Measurements from ENCODE around the gene ST6GALNAC6.

DNA sequence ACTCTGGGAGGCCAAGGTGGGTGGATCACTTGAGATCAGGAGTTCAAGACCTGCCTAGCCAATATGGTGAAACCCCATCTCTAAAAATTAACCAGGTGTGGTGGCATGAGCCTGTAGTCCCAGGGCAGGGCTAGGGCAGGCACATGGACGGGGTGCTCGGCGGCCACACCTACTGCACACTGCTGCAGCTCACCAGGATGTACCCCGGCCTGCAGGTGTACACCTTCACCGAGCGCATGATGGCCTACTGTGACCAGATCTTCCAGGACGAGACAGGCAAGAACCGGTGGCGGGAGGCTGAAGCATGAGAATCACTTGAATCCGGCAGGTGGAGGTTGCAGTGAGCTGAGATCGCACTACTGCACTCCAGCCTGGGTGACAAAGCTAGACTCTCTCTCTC, 14.3 kb upstream of the ST6GALNAC6 start:
- TF ChIP-seq, protein P1, sequence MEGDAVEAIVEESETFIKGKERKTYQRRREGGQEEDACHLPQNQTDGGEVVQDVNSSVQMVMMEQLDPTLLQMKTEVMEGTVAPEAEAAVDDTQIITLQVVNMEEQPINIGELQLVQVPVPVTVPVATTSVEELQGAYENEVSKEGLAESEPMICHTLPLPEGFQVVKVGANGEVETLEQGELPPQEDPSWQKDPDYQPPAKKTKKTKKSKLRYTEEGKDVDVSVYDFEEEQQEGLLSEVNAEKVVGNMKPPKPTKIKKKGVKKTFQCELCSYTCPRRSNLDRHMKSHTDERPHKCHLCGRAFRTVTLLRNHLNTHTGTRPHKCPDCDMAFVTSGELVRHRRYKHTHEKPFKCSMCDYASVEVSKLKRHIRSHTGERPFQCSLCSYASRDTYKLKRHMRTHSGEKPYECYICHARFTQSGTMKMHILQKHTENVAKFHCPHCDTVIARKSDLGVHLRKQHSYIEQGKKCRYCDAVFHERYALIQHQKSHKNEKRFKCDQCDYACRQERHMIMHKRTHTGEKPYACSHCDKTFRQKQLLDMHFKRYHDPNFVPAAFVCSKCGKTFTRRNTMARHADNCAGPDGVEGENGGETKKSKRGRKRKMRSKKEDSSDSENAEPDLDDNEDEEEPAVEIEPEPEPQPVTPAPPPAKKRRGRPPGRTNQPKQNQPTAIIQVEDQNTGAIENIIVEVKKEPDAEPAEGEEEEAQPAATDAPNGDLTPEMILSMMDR (IDR thresholded peaks at IDR 0.05) = no peak
- no peak for TF ChIP-seq EZH2phosphoT487 (IDR thresholded peaks at IDR 0.05)
- no peak for TF ChIP-seq EZH2 (IDR thresholded peaks at IDR 0.05)

Measured in neural progenitor cell (in vitro differentiated cells).